Muscle of arm (tissue), 12 donors: ENCODE measurements around the gene GRIP2. TPM values are rescaled to one million over a fixed set of nuclear protein-coding genes. Genes with fewer than 3 reads are reported as not detected.

ENCODE experiments used
- DNase-seq: peaks from one replicate; pipeline ENCODE4 v3.0.0-alpha.2; 2013
- polyA plus RNA-seq, 12 donors: library from polyadenylated mRNA; unstranded; fragments of 120-200 nt; gene quantifications; one replicate each; pipeline ENCODE4 v1.2.1, GENCODE V29; 2013; ENCODE audit not compliant: insufficient read length in 12 of 12

Gene GRIP2
- polyA plus RNA-seq, 12 donors, result 11.8 to 39.7 (median 22.9) TPM; not detected in 1

DNA sequence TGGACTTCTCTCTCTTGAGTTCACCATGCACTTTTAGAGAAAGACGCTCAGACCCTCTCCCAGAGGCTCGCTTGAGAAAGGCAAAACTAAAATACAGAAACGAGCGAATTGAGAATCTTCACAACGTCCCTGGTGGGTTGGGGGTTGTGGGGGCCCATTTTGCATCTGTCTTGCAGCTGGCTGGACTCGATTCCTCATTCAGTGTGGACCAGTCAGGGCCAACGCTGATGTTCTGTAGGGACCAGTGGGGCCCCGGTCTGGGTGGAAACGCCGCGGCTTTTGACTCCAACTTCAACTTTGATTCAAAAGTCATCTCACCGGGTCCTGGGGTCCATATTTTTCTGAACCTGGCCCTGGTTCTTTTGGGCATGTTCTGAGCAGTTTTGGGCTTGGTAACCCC lies 69.7 kb downstream of the GRIP2 start:
- DNase-seq, result no peak

GRCh38 chr3:14468621-14468981 lies 71.5 kb downstream of the GRIP2 start:
- DNase-seq, result no peak

- no peak for DNase-seq
Measured at GRCh38 chr3:14467814-14468620, 72.1 kb downstream of the GRIP2 start.

- no peak for DNase-seq
Measured at GRCh38 chr3:14466179-14466903, 73.8 kb downstream of the GRIP2 start.

GRCh38 chr3:14465425-14465824 lies 74.7 kb downstream of the GRIP2 start:
- no peak for DNase-seq

DNA sequence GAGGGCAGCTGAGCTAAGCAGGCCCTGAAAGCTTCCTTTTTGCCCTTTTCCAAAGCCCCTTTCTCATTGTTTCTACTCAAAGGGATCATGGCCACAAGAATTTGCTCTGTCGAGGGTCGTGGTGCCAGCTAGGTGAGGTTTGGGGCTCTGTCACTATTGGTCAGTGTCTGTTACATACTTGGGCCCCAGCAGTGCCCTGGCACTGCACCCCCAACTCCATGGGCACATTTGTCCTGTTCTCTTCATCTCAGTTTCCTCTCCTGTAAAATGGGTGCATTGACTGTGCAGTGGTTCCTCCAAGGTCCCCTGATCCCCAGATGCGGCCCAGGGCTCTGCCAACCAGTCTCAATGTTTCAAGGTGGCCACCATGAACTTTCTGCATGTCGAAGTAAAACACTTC lies 75.6 kb downstream of the GRIP2 start:
- DNase-seq, result no peak

DNA sequence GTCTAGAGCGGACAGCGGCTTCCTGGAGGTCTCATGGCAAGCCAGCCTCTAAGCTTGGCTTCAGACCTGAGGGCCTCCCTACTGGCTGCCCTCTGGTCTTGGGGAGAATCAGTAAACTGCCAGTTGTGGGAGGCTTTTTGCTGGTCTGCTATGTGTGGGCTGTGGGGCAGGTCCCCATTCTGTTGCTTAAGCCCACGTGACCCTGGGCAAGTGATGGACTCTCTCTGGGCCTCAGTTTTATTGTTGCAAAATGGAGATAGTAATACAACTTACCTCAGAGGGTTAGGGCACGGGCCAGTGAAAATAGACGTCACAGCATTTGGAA lies 76.0 kb downstream of the GRIP2 start:
- no peak for DNase-seq

DNA sequence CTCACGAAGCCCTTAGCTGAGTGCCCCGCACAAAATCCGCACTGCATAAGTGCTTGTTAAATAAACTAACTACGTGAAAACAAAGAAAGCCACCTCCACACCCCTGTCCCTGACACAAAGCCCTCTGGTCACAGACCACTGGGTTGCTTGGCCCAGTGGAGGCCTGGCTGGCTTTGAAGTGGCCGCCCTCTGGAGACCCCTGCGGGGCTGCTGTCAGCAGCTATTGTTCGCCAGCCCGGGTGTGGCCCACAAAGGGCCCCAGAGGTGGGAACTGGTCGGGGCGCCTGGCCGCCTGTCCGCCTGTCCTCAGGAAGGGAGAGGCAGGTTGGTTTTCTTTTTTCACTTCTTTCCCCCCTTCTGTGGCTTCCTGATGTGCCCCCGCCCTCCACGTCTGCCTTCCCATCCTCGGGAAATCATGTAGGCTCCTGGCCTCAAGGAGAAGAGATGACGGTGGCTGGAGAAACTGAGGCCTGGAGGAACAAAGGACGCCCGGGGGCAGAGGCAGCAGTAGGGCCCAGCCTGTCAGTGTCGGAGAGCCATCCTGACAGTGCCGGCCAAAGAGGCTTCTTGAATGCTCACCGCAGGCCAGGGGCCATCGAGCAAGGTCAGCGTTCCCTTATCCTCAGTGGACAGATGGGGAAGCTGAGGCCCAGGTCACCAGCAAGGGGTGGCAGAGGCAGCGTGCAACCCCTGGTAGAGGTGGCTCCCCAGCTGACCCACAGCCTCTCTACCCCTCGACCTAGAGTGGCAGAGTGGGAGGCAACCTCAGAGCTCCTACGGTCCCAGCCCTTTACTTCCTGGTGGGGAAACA lies 76.6 kb downstream of the GRIP2 start:
- DNase-seq, result no peak

DNA sequence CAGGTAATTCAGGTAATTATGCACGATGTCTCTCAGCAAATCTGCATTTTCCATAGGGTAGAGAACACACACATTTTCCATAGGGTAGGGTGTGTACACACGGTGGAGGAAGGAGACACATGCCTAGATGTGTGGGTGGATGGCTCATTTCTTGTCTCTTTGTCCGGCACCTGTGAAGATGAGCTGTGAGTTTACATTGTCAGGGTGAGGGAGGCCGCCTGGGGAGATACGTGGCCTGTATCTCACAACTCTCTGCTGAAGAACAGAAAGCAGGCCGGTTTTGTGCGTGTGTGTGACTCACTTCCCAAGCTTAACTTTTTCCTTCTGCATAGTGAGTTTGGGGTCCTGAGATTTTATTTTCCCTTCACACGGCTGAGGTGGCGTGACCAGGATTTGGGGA lies 77.4 kb downstream of the GRIP2 start:
- DNase-seq, result no peak

GRCh38 chr3:14461748-14462324 lies 78.3 kb downstream of the GRIP2 start:
- DNase-seq, result no peak

- no peak for DNase-seq
Measured at GRCh38 chr3:14461006-14461747, 79.0 kb downstream of the GRIP2 start.

GRCh38 chr3:14460342-14461005 lies 79.7 kb downstream of the GRIP2 start:
- DNase-seq, result no peak

DNA sequence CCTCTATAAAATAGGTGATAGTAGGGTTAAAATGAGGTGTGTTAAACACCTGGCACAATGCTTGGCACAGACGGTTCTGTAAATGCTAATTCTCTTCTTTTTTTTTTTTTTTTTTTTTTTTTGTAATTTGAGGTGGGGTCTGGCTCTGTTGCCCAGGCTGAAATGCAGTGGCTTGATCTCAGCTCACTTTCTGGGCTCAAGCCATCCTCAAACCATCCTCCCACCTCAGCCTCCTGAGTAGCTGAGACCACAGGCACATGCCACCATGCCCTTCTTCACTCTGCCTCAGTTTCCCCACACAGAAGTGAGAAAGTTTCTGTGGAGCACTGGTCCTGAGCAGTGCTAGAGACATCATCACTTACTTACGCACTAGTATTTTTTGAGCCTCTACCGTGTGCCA lies 80.4 kb downstream of the GRIP2 start:
- no peak for DNase-seq

DNA sequence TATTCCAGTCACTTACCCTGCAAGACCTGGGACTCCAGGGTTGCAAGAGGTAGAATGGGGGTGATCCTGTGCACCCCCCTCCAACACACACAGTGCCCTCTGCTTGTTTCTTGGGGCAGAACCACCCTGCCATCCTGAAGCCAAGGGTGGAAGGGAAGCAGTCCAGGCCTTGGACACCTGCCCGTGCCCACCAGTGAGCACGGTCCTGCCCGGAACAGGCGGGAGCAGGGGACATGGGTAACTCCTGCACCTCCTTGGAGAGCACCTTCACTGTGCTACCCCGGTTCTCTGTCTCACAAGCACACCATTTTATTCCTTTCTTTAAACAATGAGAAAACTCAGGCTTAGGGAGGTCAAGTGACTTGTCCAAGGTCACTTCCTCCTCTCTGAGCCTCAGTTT lies 80.8 kb downstream of the GRIP2 start:
- DNase-seq, result no peak

- no peak for DNase-seq
Measured at GRCh38 chr3:14458434-14459275, 81.5 kb downstream of the GRIP2 start.

DNA sequence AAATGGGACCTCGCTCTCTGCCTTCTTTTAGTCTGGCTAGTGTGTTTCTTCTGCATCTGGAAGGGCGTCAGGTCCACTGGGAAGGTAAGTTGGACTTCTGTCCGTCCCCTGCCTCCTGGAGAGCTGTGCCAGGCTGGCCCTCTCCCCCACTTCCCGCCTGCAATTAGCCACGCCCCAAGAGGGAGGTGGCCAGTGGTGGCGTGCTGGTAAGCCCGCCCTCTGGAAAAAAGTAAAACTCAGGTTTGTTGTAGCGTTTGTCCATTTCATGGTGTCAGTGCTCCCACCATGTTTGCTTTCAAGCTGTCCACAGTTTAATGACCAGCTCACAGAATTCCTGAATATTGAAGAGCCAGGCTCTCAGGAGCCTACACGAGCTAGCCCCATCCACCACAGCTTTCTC lies 82.1 kb downstream of the GRIP2 start:
- DNase-seq, result no peak

DNA sequence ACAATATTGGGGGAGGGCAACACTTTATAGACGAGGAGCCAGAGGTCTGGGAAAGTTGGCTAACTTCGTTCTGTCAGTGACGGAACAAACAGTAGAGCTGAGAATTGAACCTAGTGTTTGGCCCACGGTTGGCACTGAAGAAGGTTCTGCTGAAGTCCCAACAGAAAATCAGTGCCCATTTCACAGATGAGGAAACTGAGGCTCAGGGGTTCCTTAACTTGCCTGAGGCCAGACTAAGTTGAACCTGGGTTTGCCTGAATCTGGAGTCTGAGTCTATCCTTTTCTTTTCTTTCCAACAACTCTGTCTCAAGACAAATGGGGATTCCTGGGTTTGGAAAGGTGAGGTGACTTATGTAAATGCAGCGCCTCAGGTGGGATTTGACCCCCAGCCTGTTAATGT lies 82.7 kb downstream of the GRIP2 start:
- no peak for DNase-seq

GRCh38 chr3:14456794-14457193 lies 83.3 kb downstream of the GRIP2 start:
- no peak for DNase-seq

DNA sequence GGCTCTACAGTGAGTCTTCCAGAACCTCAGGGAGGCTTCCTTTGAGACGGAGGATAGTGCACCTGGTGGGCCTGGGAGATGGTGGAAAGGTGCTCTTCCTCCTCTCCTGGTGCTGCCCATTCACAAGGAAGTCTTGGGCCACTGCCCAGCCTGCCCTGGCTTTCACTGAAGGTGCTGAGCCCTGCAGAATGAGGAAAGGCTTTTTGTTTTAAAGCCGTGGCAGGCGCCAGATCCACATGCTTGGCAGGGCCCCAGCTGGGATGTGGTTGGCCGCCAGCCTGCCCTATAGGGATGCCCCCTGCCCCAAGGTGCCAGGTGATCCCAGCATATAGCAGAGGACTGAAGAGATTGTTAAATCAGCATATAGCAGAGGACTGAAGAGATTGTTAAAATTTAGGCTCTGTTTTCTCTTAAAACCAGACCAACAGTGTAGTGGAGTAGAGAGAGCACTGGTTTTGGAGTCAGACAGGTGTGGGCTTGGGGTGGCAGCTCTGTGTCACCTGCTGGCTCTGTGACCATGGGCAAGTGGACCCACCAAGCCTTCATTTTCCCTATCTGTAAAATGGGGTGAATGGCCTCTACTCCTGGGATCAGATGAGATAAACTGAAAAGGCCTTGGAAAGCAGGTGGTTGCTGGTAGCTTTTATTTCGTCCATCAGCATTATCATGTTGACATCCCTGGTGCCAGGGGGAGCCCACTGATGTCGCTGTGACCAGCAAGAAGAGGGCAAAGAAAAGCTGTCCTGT lies 84.4 kb downstream of the GRIP2 start:
- DNase-seq, result no peak
